GM18511 (cell line): ENCODE measurements around the gene ZNF765.
"Not testable (repeated sequence)": the region's sequence is repeated elsewhere in the genome, so short reads cannot be mapped to it uniquely, and the experiment has no call there.

Experiments used
- ATAC-seq: cut with Tn5 transposase; IDR thresholded peaks from one replicate; pipeline ENCODE4 v1.9.1; 2021; ENCODE audit warnings: mild to moderate bottlenecking, moderate library complexity; ENCODE audit not compliant: unreplicated experiment

ZNF765 gene

DNA sequence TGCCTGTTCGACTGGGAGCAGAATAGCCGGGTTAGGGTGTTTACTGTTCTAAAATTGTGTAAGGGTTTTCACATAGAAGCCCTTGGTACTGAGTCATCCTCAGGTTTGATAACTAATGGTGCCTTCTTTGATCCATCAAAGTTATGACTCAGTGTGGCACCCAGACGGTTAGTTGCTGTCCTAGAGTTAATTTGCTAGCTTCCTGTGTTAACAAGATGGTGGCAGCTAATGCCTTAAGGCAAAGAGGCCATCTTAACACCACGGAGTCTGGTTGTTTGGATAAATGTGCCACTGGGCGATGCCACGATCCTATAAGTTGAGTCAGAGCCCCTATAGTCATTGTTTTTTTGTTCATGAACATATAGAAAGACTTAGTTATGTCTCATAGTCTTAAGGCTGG lies 80.5 kb downstream of the ZNF765 start:
- ATAC-seq, result not testable (repeated sequence)
